Measurements from ENCODE around the gene DHX38.

The DHX38 gene

DNA sequence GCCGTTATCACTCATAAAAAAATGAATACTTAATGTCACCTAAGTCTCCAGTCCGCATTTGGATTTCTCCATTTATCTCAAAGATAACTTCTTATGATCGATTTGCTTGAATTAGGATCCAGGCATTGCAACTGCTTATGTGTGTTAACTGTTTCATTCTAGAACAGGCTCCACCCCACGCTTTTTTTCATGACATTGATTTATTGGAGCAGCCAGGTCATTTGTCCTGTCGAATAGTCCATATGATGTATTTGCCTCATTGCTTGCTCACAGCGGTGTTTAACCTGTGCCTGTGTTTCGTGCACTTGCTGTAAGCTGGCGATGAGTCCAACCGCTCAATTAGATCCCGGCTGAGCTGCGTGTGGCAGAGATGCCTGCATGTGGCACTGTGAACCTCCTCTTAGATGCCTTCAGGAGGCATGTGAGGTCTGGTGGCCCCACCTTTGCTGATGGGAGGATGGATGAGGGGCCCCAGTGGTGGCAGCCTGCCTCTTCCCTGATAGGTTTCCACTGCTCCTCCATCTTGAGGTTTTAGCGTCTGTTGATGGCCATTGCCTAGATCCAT lies 16.4 kb downstream of the DHX38 start:
- Histone ChIP-seq H3K27me3 (ENCODE audit: control insufficient read depth in 1 of 2, insufficient read depth in 2 of 2, low read length in 2 of 2) (no peaks in the 10 kb centered on the region), H3K4me1 (ENCODE audit: insufficient read depth, low read length) (no peaks in the 10 kb centered on the region), H3K36me3 (ENCODE audit: insufficient read depth, low read length) (peaks cover 76% of the 10 kb centered on the region), H3K9me3 (ENCODE audit: low read length) (no peaks in the 10 kb centered on the region), H3K27ac (ENCODE audit: low read depth, low read length) (no peak overlapping the region), H3K4me3 (ENCODE audit: low read depth in 1 of 2, low read length in 2 of 2) (no peak overlapping the region), H3K9ac (ENCODE audit: low read length) (no peak overlapping the region)

DNA sequence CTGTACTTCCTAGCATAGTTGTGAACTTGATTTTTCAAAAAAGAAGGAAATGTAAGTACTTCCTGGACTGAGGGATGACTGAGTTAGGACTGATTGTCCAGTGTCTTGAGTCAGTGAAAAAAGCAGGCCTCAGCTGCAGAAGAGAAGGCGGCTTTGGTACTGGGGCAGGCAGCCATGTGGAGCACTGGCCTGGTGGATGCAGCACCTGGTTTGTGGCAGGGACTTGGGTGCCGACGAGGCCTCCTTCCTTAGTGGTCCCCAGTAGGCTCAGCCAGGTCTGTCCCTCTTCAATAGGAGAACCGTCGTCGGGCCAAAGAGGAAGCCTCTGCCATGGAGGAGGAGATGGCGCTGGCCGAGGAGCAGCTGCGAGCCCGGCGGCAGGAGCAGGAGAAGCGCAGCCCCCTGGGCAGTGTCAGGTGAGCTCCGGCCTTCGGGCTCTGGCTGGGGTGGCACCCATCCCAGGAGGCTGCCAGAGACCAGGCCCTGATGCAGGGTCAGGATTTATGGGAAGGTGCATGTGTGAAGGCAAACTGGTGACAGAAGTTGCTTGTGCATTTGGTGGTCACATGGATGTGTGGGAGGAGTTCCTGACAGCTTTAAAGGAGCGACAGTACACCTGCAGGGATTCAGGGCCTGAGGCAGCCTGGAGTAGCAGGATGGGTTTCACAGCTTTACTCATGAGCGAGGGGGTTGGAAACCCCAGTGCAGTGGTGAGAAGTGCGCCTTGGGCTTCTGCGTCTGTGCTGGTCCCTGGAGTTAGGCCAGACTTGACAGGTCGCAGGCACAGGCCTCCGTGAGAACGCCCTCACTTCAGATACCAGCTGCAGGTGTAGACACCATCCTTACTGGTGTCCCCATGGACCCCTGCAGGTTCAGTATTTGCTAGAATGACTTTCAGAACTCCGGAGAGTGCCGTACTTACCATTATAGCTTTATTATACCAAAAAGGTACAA lies 17.3 kb downstream of the DHX38 start:
- no peaks in the 10 kb centered on the region for H3K4me1 ChIP-seq (ENCODE audit: insufficient read depth, low read length)
- H3K27me3 ChIP-seq (ENCODE audit: control insufficient read depth in 1 of 2, insufficient read depth in 2 of 2, low read length in 2 of 2): no peaks in the 10 kb centered on the region
- no peak overlapping the region for H3K27ac ChIP-seq (ENCODE audit: low read depth, low read length)
- no peak overlapping the region for H3K4me3 ChIP-seq (ENCODE audit: low read depth in 1 of 2, low read length in 2 of 2)
- H3K9me3 ChIP-seq (ENCODE audit: low read length): no peaks in the 10 kb centered on the region
- H3K36me3 ChIP-seq (ENCODE audit: insufficient read depth, low read length): peaks cover 69% of the 10 kb centered on the region
- H3K9ac ChIP-seq (ENCODE audit: low read length): no peak overlapping the region

DNA sequence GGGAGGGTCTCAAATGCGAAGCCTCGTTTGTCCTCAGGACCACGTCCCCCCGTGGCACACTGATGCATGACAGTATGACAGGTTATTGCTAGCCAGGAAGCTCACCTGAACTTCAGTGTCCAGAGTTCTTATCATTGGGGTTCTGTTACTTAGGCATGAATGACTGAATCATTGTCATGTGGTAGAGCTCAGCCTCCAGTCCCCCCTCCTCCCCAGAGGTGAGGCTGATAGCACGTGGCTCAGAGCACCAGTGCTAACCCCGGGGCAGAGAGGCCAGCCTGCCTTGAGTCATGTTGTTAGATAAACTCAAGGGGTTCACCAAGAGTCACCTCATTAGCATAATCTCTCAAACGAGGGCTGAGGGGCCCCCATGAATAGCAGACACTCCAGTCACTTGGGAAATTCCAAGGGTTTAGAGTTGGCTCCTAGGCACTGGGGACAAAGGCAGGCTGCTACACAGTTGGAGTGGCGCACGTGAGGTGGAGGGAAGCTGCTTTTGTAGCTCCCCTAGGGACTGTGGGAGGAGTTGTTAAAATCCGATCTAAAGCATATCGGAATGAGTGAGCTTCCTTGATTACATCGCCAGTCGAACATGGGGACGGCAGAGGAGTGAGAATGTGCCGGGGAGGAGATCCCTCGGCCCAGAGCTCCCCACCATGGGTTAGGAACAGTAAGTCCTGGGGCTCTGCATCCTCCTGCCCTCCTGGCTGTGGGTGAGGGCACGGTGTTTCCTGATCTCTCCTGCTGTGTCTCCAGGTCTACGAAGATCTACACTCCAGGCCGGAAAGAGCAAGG lies 18.2 kb downstream of the DHX38 start:
- Histone ChIP-seq H3K4me3 (ENCODE audit: low read depth in 1 of 2, low read length in 2 of 2) (no peak overlapping the region), H3K27me3 (ENCODE audit: control insufficient read depth in 1 of 2, insufficient read depth in 2 of 2, low read length in 2 of 2) (no peaks in the 10 kb centered on the region), H3K36me3 (ENCODE audit: insufficient read depth, low read length) (peaks cover 63% of the 10 kb centered on the region), H3K4me1 (ENCODE audit: insufficient read depth, low read length) (no peaks in the 10 kb centered on the region), H3K9me3 (ENCODE audit: low read length) (no peaks in the 10 kb centered on the region), H3K27ac (ENCODE audit: low read depth, low read length) (no peak overlapping the region), H3K9ac (ENCODE audit: low read length) (no peak overlapping the region)

DNA sequence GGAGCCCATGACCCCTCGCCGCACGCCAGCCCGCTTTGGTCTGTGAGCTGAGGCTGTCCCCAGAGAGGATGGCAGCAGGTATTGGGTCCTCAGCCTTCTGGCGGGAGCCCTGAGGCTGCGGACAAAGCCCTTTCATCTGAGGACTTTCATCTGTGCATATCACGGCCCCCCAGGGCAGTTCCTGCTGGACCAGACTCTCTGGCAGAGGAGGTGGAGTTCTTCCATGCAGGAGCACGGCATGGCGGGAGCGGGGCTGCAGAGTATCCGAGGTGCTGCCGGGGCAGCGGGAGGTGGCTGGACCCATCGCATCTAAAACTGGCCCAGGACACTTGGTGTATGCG lies 18.8 kb downstream of the DHX38 start:
- Histone ChIP-seq H3K9me3 (ENCODE audit: low read length) (no peaks in the 10 kb centered on the region), H3K27me3 (ENCODE audit: control insufficient read depth in 1 of 2, insufficient read depth in 2 of 2, low read length in 2 of 2) (no peaks in the 10 kb centered on the region), H3K4me1 (ENCODE audit: insufficient read depth, low read length) (no peaks in the 10 kb centered on the region), H3K4me3 (ENCODE audit: low read depth in 1 of 2, low read length in 2 of 2) (no peak overlapping the region), H3K36me3 (ENCODE audit: insufficient read depth, low read length) (peaks cover 57% of the 10 kb centered on the region), H3K27ac (ENCODE audit: low read depth, low read length) (no peak overlapping the region), H3K9ac (ENCODE audit: low read length) (no peak overlapping the region)

DNA sequence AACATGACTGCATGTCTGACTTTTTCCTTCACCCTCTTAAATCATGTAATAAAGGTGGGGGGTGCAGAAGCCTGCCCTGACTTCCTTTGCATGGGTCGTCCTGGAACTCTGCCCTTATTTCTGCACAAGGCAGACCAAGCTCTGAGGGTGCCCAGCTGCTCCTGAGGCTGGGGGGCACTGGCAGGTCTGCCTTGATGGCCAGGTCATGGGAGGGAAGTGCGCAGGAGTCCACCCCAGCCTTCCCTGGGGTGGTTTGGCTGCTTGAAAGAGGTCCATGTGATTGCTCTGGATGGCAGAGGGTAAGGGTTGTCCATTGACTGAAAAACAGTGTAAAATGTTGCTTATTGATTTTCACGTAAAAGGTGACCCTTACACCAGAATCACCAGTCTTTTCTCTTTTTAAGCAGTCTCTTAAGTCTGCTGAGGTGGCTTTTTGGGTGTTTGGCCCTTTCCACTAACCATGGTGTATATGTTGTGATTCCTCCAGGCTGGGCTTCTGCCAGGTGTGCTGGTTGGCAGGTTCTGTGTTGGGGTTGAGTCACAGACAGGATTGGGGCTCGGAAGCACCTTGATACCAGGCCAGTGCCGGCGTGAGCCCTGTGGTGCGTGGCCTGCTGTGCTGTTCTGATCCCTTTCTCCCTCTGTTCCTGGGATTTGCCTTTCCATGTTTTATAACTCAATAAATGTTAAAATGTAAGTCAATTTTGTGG lies 19.4 kb downstream of the DHX38 start:
- peaks cover 51% of the 10 kb centered on the region for H3K36me3 ChIP-seq (ENCODE audit: insufficient read depth, low read length)

DNA sequence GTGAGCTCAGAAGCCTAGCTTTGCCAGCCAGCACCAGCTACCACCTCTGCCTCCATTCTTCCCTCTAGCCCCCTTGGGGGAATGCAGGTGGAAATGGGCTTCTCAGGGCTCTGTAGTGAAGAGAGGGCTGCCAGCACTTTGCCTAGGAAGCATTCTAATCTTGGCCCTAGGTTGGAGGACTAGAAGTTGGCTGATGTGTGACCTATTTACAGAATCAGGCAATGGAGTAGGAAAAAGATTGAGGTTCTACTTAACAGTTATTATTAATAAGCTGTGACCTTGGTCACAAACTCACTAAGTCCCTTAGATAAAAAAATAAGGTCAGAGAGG lies 19.9 kb downstream of the DHX38 start:
- Histone ChIP-seq H3K36me3 (ENCODE audit: insufficient read depth, low read length) (peaks cover 46% of the 10 kb centered on the region), H3K27ac (ENCODE audit: low read depth, low read length) (no peak overlapping the region), H3K9ac (ENCODE audit: low read length) (no peak overlapping the region)

More for the DNA sequence above, 19.4 kb downstream of the DHX38 start:
- Histone ChIP-seq H3K9ac (ENCODE audit: low read length) (no peak overlapping the region), H3K27ac (ENCODE audit: low read depth, low read length) (no peak overlapping the region), H3K4me3 (ENCODE audit: low read depth in 1 of 2, low read length in 2 of 2) (no peak overlapping the region), H3K9me3 (ENCODE audit: low read length) (no peaks in the 10 kb centered on the region), H3K4me1 (ENCODE audit: insufficient read depth, low read length) (no peaks in the 10 kb centered on the region), H3K27me3 (ENCODE audit: control insufficient read depth in 1 of 2, insufficient read depth in 2 of 2, low read length in 2 of 2) (no peaks in the 10 kb centered on the region)

DNA sequence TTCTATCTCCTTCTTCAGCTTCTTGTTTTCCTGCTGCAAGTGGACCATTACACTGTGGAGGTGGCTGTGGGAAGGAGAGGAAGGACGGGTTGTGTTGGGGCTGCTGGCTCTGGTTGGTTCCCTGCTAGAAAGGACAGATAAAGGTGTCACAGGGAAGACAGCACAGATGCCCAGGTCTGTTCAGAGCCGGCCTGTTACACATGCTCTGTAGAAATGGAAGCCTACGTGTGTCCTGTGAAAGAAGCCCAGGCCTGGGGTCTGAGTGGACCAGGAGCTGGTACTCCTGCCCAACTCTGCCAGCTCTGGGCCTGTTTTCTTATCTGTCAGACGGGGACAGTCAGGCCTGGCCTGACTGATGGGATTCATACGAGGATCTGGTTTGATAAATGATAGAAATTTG lies 26.4 kb downstream of the DHX38 start:
- Histone ChIP-seq H3K9ac (ENCODE audit: low read length) (no peak overlapping the region), H3K27ac (ENCODE audit: low read depth, low read length) (no peak overlapping the region), H3K36me3 (ENCODE audit: insufficient read depth, low read length) (no peaks in the 10 kb centered on the region), H3K9me3 (ENCODE audit: low read length) (no peaks in the 10 kb centered on the region), H3K27me3 (ENCODE audit: control insufficient read depth in 1 of 2, insufficient read depth in 2 of 2, low read length in 2 of 2) (no peaks in the 10 kb centered on the region), H3K4me1 (ENCODE audit: insufficient read depth, low read length) (no peaks in the 10 kb centered on the region), H3K4me3 (ENCODE audit: low read depth in 1 of 2, low read length in 2 of 2) (no peak overlapping the region)

More for the DNA sequence above, 19.9 kb downstream of the DHX38 start:
- Histone ChIP-seq H3K4me3 (ENCODE audit: low read depth in 1 of 2, low read length in 2 of 2) (no peak overlapping the region), H3K27me3 (ENCODE audit: control insufficient read depth in 1 of 2, insufficient read depth in 2 of 2, low read length in 2 of 2) (no peaks in the 10 kb centered on the region), H3K9me3 (ENCODE audit: low read length) (no peaks in the 10 kb centered on the region), H3K4me1 (ENCODE audit: insufficient read depth, low read length) (no peaks in the 10 kb centered on the region)

DNA sequence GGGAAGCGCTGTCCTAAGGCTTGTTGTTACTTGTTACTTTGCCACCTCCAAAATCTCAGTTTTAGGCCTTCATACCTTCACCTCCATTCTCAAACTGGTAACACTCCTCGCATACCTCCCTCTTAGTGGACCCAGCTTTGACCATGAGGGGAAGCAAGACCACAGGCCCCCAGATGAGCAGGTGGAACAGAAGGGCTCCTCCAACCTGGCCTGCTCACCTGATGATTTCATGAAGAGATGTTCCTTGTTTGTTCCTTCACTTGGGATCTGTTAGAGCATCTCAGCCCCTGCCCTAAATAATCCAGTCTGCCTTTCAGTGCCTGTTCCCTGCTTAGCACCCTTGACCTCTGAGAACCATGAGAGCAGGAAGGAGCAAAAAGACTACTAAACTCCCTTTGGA lies 28.7 kb downstream of the DHX38 start:
- H3K27ac ChIP-seq (ENCODE audit: low read depth, low read length): no peak overlapping the region
- H3K4me1 ChIP-seq (ENCODE audit: insufficient read depth, low read length): no peaks in the 10 kb centered on the region
- no peak overlapping the region for H3K9ac ChIP-seq (ENCODE audit: low read length)
- no peak overlapping the region for H3K4me3 ChIP-seq (ENCODE audit: low read depth in 1 of 2, low read length in 2 of 2)
- H3K36me3 ChIP-seq (ENCODE audit: insufficient read depth, low read length): no peaks in the 10 kb centered on the region
- H3K9me3 ChIP-seq (ENCODE audit: low read length): no peaks in the 10 kb centered on the region
- H3K27me3 ChIP-seq (ENCODE audit: control insufficient read depth in 1 of 2, insufficient read depth in 2 of 2, low read length in 2 of 2): no peaks in the 10 kb centered on the region

DNA sequence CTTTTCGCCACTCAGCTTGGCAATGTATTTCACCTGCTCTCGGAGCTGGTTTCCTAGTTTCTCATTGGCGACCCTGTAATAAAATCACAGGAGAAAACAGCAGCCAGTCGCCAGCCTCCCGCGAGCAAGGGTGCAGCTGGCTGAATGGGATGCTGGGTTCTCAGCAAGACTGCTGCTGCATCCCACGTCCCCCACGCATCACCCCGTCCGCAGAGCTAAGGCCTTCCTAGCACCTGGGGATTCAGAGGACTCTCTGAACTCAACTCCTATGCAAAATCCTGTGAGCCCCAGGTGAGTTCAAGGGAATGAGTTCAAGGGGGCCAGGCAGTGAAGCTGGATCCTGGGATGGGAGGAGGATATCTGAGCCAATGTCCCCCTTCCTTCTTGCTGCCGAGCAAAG lies 29.3 kb downstream of the DHX38 start:
- H3K27me3 ChIP-seq (ENCODE audit: control insufficient read depth in 1 of 2, insufficient read depth in 2 of 2, low read length in 2 of 2): no peaks in the 10 kb centered on the region
- H3K36me3 ChIP-seq (ENCODE audit: insufficient read depth, low read length): no peaks in the 10 kb centered on the region
- H3K9ac ChIP-seq (ENCODE audit: low read length): no peak overlapping the region
- no peaks in the 10 kb centered on the region for H3K9me3 ChIP-seq (ENCODE audit: low read length)
- H3K4me3 ChIP-seq (ENCODE audit: low read depth in 1 of 2, low read length in 2 of 2): no peak overlapping the region
- H3K27ac ChIP-seq (ENCODE audit: low read depth, low read length): no peak overlapping the region
- H3K4me1 ChIP-seq (ENCODE audit: insufficient read depth, low read length): no peaks in the 10 kb centered on the region

DNA sequence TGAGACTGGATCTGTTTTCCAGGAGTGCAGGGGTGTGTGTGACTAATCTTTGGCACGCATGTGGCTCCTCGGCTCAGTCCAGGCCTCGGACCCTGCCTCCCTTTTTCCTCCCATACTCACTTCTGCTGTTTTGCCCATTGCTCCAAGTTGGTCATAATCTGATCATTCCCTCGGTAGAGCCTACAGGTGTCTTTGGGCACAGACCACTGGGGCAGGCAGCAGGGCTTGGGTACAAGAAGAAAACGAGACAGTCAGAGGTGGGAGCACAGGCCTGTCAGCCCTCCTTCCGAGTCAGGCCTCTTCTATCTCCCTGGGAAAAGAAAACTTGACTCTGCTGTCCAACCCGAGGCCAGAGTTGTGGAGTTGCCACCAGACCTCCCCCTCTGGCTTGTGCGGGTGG lies 29.8 kb downstream of the DHX38 start:
- Histone ChIP-seq H3K27ac (ENCODE audit: low read depth, low read length) (no peak overlapping the region), H3K27me3 (ENCODE audit: control insufficient read depth in 1 of 2, insufficient read depth in 2 of 2, low read length in 2 of 2) (no peaks in the 10 kb centered on the region), H3K9me3 (ENCODE audit: low read length) (no peaks in the 10 kb centered on the region), H3K4me3 (ENCODE audit: low read depth in 1 of 2, low read length in 2 of 2) (no peak overlapping the region), H3K36me3 (ENCODE audit: insufficient read depth, low read length) (no peaks in the 10 kb centered on the region), H3K9ac (ENCODE audit: low read length) (no peak overlapping the region), H3K4me1 (ENCODE audit: insufficient read depth, low read length) (no peaks in the 10 kb centered on the region)

DNA sequence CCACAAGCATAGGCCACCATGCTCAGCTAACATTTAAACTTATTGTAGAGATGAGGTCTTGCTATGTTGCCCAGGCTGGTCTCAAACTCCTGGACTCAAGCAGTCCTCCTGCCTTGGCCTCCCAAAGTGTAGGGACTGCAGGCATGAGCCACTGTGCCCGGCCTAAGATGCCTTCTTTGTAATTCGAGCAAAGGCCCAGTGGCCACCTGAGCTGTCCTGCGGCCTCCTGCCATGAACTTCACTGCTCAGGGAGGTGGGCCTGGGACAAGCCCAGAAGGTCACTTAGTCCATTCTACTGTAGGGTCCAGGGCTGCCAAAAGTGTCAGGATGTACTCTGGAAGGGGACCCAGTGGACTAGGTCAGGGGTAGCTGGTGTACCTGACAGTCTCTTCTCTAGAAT lies 30.5 kb downstream of the DHX38 start:
- no peaks in the 10 kb centered on the region for H3K36me3 ChIP-seq (ENCODE audit: insufficient read depth, low read length)

More for the DNA sequence above, 30.5 kb downstream of the DHX38 start:
- Histone ChIP-seq H3K27ac (ENCODE audit: low read depth, low read length) (no peak overlapping the region), H3K4me1 (ENCODE audit: insufficient read depth, low read length) (no peaks in the 10 kb centered on the region), H3K27me3 (ENCODE audit: control insufficient read depth in 1 of 2, insufficient read depth in 2 of 2, low read length in 2 of 2) (no peaks in the 10 kb centered on the region), H3K9me3 (ENCODE audit: low read length) (no peaks in the 10 kb centered on the region), H3K4me3 (ENCODE audit: low read depth in 1 of 2, low read length in 2 of 2) (no peak overlapping the region), H3K9ac (ENCODE audit: low read length) (no peak overlapping the region)
